Trophoblast cell (in vitro differentiated cells and primary cell): ENCODE results near the gene FAH.

ENCODE experiments used
- DNase-seq, 2 donors: peaks; one replicate each; pipeline ENCODE4 v3.0.0-alpha.2; 2016
- H2AFZ ChIP-seq: 2 replicates; pipeline ENCODE4 v1.6.1; 2013; ENCODE audit warnings: low read length, moderate library complexity, mild to moderate bottlenecking; ENCODE audit not compliant: insufficient read depth, poor library complexity
- H2AK5ac ChIP-seq: 2 replicates; pipeline ENCODE4 v1.6.1; 2013; ENCODE audit warnings: mild to moderate bottlenecking, low read length
- H2BK120ac ChIP-seq: 2 replicates; pipeline ENCODE4 v1.6.1; 2013; ENCODE audit warnings: low read length, mild to moderate bottlenecking, moderate library complexity; ENCODE audit not compliant: insufficient read depth, poor library complexity
- H2BK12ac ChIP-seq: 2 replicates; pipeline ENCODE4 v1.6.1; 2013; ENCODE audit warnings: mild to moderate bottlenecking, low read length, moderate library complexity
- H2BK5ac ChIP-seq: 2 replicates; pipeline ENCODE4 v1.6.1; 2013; ENCODE audit warnings: low read length, low read depth, moderate library complexity, mild to moderate bottlenecking; ENCODE audit not compliant: poor library complexity
- H3K14ac ChIP-seq: 2 replicates; pipeline ENCODE4 v1.6.1; 2013; ENCODE audit warnings: mild to moderate bottlenecking, low read length
- H3K18ac ChIP-seq: 2 replicates; pipeline ENCODE4 v1.6.1; 2013; ENCODE audit warnings: mild to moderate bottlenecking, low read length
- H3K23ac ChIP-seq: 2 replicates; pipeline ENCODE4 v1.6.1; 2013; ENCODE audit warnings: low read length
- H3K27ac ChIP-seq: 2 replicates; pipeline ENCODE4 v1.5.1; 2013; ENCODE audit warnings: low read depth, mild to moderate bottlenecking, inconsistent platforms, low read length, moderate library complexity
- H3K27me3 ChIP-seq: 2 replicates; pipeline ENCODE4 v1.6.1; 2013; ENCODE audit warnings: inconsistent platforms, mild to moderate bottlenecking, low read length, moderate library complexity; ENCODE audit not compliant: insufficient read depth
- H3K36me3 ChIP-seq, 2 experiments: 1 replicate in 1 of 2; 2 replicates in 1 of 2; pipeline ENCODE4 v1.6.1; 2013; ENCODE audit warnings: low read length in 2 of 2, mild to moderate bottlenecking in 2 of 2, moderate library complexity in 1 of 2; ENCODE audit not compliant: insufficient read depth in 2 of 2, control insufficient read depth in 1 of 2
- H3K4ac ChIP-seq: 2 replicates; pipeline ENCODE4 v1.6.1; 2013; ENCODE audit warnings: low read depth, mild to moderate bottlenecking, low read length, moderate library complexity
- H3K4me1 ChIP-seq, 2 experiments: 1 replicate in 1 of 2; 2 replicates in 1 of 2; pipeline ENCODE4 v1.6.1; 2013; ENCODE audit warnings: low read length in 2 of 2, mild to moderate bottlenecking in 2 of 2, moderate library complexity in 1 of 2; ENCODE audit not compliant: insufficient read depth in 2 of 2, control insufficient read depth in 1 of 2
- H3K4me2 ChIP-seq: 2 replicates; pipeline ENCODE4 v1.6.1; 2013; ENCODE audit warnings: inconsistent platforms, mild to moderate bottlenecking, low read length, moderate library complexity
- H3K4me3 ChIP-seq: 2 replicates; pipeline ENCODE4 v1.5.1; 2013; ENCODE audit warnings: mild to moderate bottlenecking, low read depth, low read length, inconsistent platforms
- H3K79me1 ChIP-seq: one replicate; pipeline ENCODE4 v1.6.1; 2013; ENCODE audit warnings: low read length
- H3K79me2 ChIP-seq: 2 replicates; pipeline ENCODE4 v1.6.1; 2013; ENCODE audit warnings: low read length, mild to moderate bottlenecking; ENCODE audit not compliant: control insufficient read depth, insufficient read depth, poor library complexity
- H3K9ac ChIP-seq: 2 replicates; pipeline ENCODE4 v1.6.1; 2013; ENCODE audit warnings: mild to moderate bottlenecking, low read length
- H3K9me3 ChIP-seq: 2 replicates; pipeline ENCODE4 v1.6.1; 2013; ENCODE audit warnings: low read depth, mild to moderate bottlenecking, control low read depth, inconsistent platforms, low read length; ENCODE audit not compliant: insufficient read depth
- H4K12ac ChIP-seq: 2 replicates; pipeline ENCODE4 v1.6.1; 2013; ENCODE audit warnings: low read depth, mild to moderate bottlenecking, low read length, moderate library complexity
- H4K8ac ChIP-seq: 2 replicates; pipeline ENCODE4 v1.6.1; 2013; ENCODE audit warnings: low read depth, mild to moderate bottlenecking, low read length, moderate library complexity
- H4K91ac ChIP-seq: one replicate; pipeline ENCODE4 v1.6.1; 2013; ENCODE audit warnings: low read depth, mild to moderate bottlenecking, low read length, moderate library complexity
- WGBS: extraction: QIAGEN DNeasy Blood & Tissue Kit; methylation state at CpG from one replicate; pipeline ENCODE4 v1.1.7; 2013; ENCODE audit warnings: missing lambda C conversion rate; ENCODE audit not compliant: insufficient read length, insufficient coverage; ENCODE audit errors: extremely low coverage; 5-methylcytosine and 5-hydroxymethylcytosine counted together

FAH gene

GRCh38 chr15:80107204-80107603, 45.6 kb upstream of the FAH start:
- Histone ChIP-seq H3K79me2 (no peaks in the 10 kb centered on the region), H4K91ac (no peak overlapping the region), H4K12ac (no peak overlapping the region), H2BK120ac (no peak overlapping the region), H3K4me3 (no peak overlapping the region), H3K79me1 (no peaks in the 10 kb centered on the region), H3K4ac (no peak overlapping the region), H3K27me3 (no peaks in the 10 kb centered on the region), H3K4me2 (no peak overlapping the region), H3K9ac (no peak overlapping the region), H2BK5ac (no peak overlapping the region), H2AK5ac (no peak overlapping the region), H3K36me3 (peaks cover 1 to 3% of the 10 kb centered on the region in 2 experiments), H2AFZ (no peak overlapping the region), H3K4me1 (no peaks in the 10 kb centered on the region), H2BK12ac (no peak overlapping the region), H3K23ac (no peak overlapping the region), H3K27ac (no peak overlapping the region), H3K14ac (no peak overlapping the region), H3K18ac (no peak overlapping the region), H3K9me3 (no peaks in the 10 kb centered on the region), H4K8ac (no peak overlapping the region)
- no peak for DNase-seq
- no CpG with 5 or more reads among the region's 6 CpGs for WGBS

GRCh38 chr15:80107774-80108173, 45.0 kb upstream of the FAH start:
- no peak for DNase-seq
- no peak overlapping the region for H2BK120ac ChIP-seq
- no peak overlapping the region for H4K12ac ChIP-seq
- H3K18ac ChIP-seq, result no peak overlapping the region
- H3K36me3 ChIP-seq, result peaks cover 1 to 3% of the 10 kb centered on the region in 2 experiments
- no peak overlapping the region for H3K27ac ChIP-seq
- no peak overlapping the region for H2BK5ac ChIP-seq
- H3K27me3 ChIP-seq, result no peaks in the 10 kb centered on the region
- no peak overlapping the region for H4K91ac ChIP-seq
- no peak overlapping the region for H3K4me3 ChIP-seq
- H2BK12ac ChIP-seq, result no peak overlapping the region
- no peak overlapping the region for H3K23ac ChIP-seq
- H3K79me2 ChIP-seq, result no peaks in the 10 kb centered on the region
- H3K9me3 ChIP-seq, result no peaks in the 10 kb centered on the region
- H3K14ac ChIP-seq, result no peak overlapping the region
- no CpG with 5 or more reads among the region's 3 CpGs for WGBS
- H2AFZ ChIP-seq, result no peak overlapping the region
- no peak overlapping the region for H3K9ac ChIP-seq
- H4K8ac ChIP-seq, result no peak overlapping the region
- H2AK5ac ChIP-seq, result no peak overlapping the region
- H3K4me1 ChIP-seq, result no peaks in the 10 kb centered on the region
- H3K79me1 ChIP-seq, result no peaks in the 10 kb centered on the region
- no peak overlapping the region for H3K4ac ChIP-seq
- H3K4me2 ChIP-seq, result no peak overlapping the region

- no peak overlapping the region for H3K4ac ChIP-seq
- H2BK120ac ChIP-seq, result no peak overlapping the region
- no peak overlapping the region for H4K8ac ChIP-seq
- no peak overlapping the region for H3K4me3 ChIP-seq
- WGBS, result no CpG with 5 or more reads among the region's 3 CpGs
- no peak overlapping the region for H3K4me2 ChIP-seq
- no peak overlapping the region for H4K12ac ChIP-seq
- no peaks in the 10 kb centered on the region for H3K79me1 ChIP-seq
- no peak overlapping the region for H4K91ac ChIP-seq
- H2AK5ac ChIP-seq, result no peak overlapping the region
- no peak overlapping the region for H3K23ac ChIP-seq
- no peak overlapping the region for H3K27ac ChIP-seq
- H2BK12ac ChIP-seq, result no peak overlapping the region
- H3K14ac ChIP-seq, result no peak overlapping the region
- DNase-seq, result no peak
- H2AFZ ChIP-seq, result no peak overlapping the region
- H3K79me2 ChIP-seq, result no peaks in the 10 kb centered on the region
- H3K18ac ChIP-seq, result no peak overlapping the region
- H3K27me3 ChIP-seq, result no peaks in the 10 kb centered on the region
- H3K9me3 ChIP-seq, result no peaks in the 10 kb centered on the region
- H3K36me3 ChIP-seq, result no peaks in the 10 kb centered on the region
- no peak overlapping the region for H2BK5ac ChIP-seq
- H3K4me1 ChIP-seq, result no peaks in the 10 kb centered on the region
- no peak overlapping the region for H3K9ac ChIP-seq
Observed at GRCh38 chr15:80109388-80109787, 43.4 kb upstream of the FAH start.

- Histone ChIP-seq H3K4me2 (no peak overlapping the region), H3K9ac (no peak overlapping the region), H3K23ac (no peak overlapping the region), H2AFZ (no peak overlapping the region), H2BK12ac (no peak overlapping the region), H2BK5ac (no peak overlapping the region), H4K12ac (no peak overlapping the region), H4K8ac (no peak overlapping the region), H3K79me2 (no peaks in the 10 kb centered on the region), H3K27ac (no peak overlapping the region), H3K36me3 (no peaks in the 10 kb centered on the region), H3K4ac (no peak overlapping the region), H2AK5ac (no peak overlapping the region), H4K91ac (no peak overlapping the region), H3K9me3 (no peaks in the 10 kb centered on the region), H3K27me3 (no peaks in the 10 kb centered on the region), H3K18ac (no peak overlapping the region), H3K4me1 (no peaks in the 10 kb centered on the region), H3K79me1 (no peaks in the 10 kb centered on the region), H3K4me3 (no peak overlapping the region), H3K14ac (no peak overlapping the region), H2BK120ac (no peak overlapping the region)
- DNase-seq, result no peak
Observed at GRCh38 chr15:80110920-80111319, 41.9 kb upstream of the FAH start.
